Measurements from ENCODE around the gene EGFR. TPM values are rescaled to one million over a fixed set of nuclear protein-coding genes. Genes with fewer than 3 reads are reported as not detected.
A peak's percentile ranks its signal among the peaks of the same experiment; 100 is the strongest.

EGFR gene
- total RNA-seq, 1 experiment from 2014 or later, result 50.0 TPM

GRCh38 chr7:55056068-55056467 is 37.3 kb downstream of the EGFR start:
- POLR2A ChIA-PET (ENCODE audit: unreplicated experiment), result no interaction called here
- no peak for ATAC-seq

GRCh38 chr7:55056577-55057480 is 38.0 kb downstream of the EGFR start:
- BruUV-seq (replicated peaks), result no TSS peak
- Histone ChIP-seq H3K27me3 (ENCODE audit: low read length) (no peaks in the 10 kb centered on the region), H3K4me2 (ENCODE audit: low read length) (no peak overlapping the region), H3K36me3 (ENCODE audit: low read depth, low read length) (no peaks in the 10 kb centered on the region), H3K9me2 (replicated peaks; ENCODE audit: low read length) (no peaks in the 10 kb centered on the region), H3K9ac (ENCODE audit: low read length) (no peak overlapping the region), H4K20me1 (ENCODE audit: low read length) (no peaks in the 10 kb centered on the region), H3K4me1 (ENCODE audit: insufficient read depth, low read length) (peaks cover 43% of the 10 kb centered on the region), H2AFZ (ENCODE audit: low read length) (no peak overlapping the region), H3K79me2 (ENCODE audit: low read length) (peaks cover 100% of the 10 kb centered on the region), H3K9me3 (ENCODE audit: low read length) (no peaks in the 10 kb centered on the region), H3K4me3 (ENCODE audit: low read length) (no peak overlapping the region), H3K27ac (ENCODE audit: low read length) (no peak overlapping the region), H3F3A (ENCODE audit: low read length, unreplicated experiment) (no peaks in the 10 kb centered on the region)
- CTCF ChIA-PET, result no interaction called here
- intact Hi-C loops (cut with micrococcal nuclease), result no loop called here
- TF ChIP-seq EZH2phosphoT487 (IDR thresholded peaks at IDR 0.05; ENCODE audit: borderline replicate concordance, low read length) (no peak), CTCF (conservative IDR thresholded peaks at IDR 0.05; ENCODE audit: low read depth, low read length) (no peak), EZH2 (IDR thresholded peaks at IDR 0.05; ENCODE audit: low read length, unreplicated experiment) (no peak)
- DNase-seq, result no peak
- ATAC-seq, result no peak
- POLR2A ChIA-PET (ENCODE audit: unreplicated experiment), result no interaction called here

More at GRCh38 chr7:55056068-55056467, 37.3 kb downstream of the EGFR start:
- no peak for TF ChIP-seq EZH2 (IDR thresholded peaks at IDR 0.05; ENCODE audit: low read length, unreplicated experiment)
- no peak for TF ChIP-seq CTCF (conservative IDR thresholded peaks at IDR 0.05; ENCODE audit: low read depth, low read length)
- TF ChIP-seq EZH2phosphoT487 (IDR thresholded peaks at IDR 0.05; ENCODE audit: borderline replicate concordance, low read length), result no peak
- no peaks in the 10 kb centered on the region for H3F3A ChIP-seq (ENCODE audit: low read length, unreplicated experiment)
- H3K9me2 ChIP-seq (replicated peaks; ENCODE audit: low read length), result no peaks in the 10 kb centered on the region
- H4K20me1 ChIP-seq (ENCODE audit: low read length), result no peaks in the 10 kb centered on the region
- peaks cover 100% of the 10 kb centered on the region for H3K79me2 ChIP-seq (ENCODE audit: low read length)
- H3K27ac ChIP-seq (ENCODE audit: low read length), result peak overlapping the region; percentile 52
- CTCF ChIA-PET, result no interaction called here
- H3K9ac ChIP-seq (ENCODE audit: low read length), result no peak overlapping the region
- intact Hi-C loops (cut with micrococcal nuclease), result no loop called here
- H3K4me2 ChIP-seq (ENCODE audit: low read length), result no peak overlapping the region
- BruUV-seq (replicated peaks), result no TSS peak
- no peak overlapping the region for H3K4me3 ChIP-seq (ENCODE audit: low read length)
- H3K27me3 ChIP-seq (ENCODE audit: low read length), result no peaks in the 10 kb centered on the region
- peaks cover 51% of the 10 kb centered on the region for H3K4me1 ChIP-seq (ENCODE audit: insufficient read depth, low read length)
- DNase-seq, result no peak
- H3K9me3 ChIP-seq (ENCODE audit: low read length), result no peaks in the 10 kb centered on the region
- no peaks in the 10 kb centered on the region for H3K36me3 ChIP-seq (ENCODE audit: low read depth, low read length)
- H2AFZ ChIP-seq (ENCODE audit: low read length), result no peak overlapping the region

- Histone ChIP-seq H3F3A (ENCODE audit: low read length, unreplicated experiment) (no peaks in the 10 kb centered on the region), H2AFZ (ENCODE audit: low read length) (no peak overlapping the region)
Observed at GRCh38 chr7:55058314-55058713, 39.5 kb downstream of the EGFR start.

More at GRCh38 chr7:55058314-55058713, 39.5 kb downstream of the EGFR start:
- POLR2A ChIA-PET (ENCODE audit: unreplicated experiment), result no interaction called here
- no peak overlapping the region for H3K4me3 ChIP-seq (ENCODE audit: low read length)
- no peak overlapping the region for H3K9ac ChIP-seq (ENCODE audit: low read length)
- H3K36me3 ChIP-seq (ENCODE audit: low read depth, low read length), result peaks cover 8% of the 10 kb centered on the region; the same call in 1 of the 2 replicates
- no peak overlapping the region for H3K27ac ChIP-seq (ENCODE audit: low read length)
- no peaks in the 10 kb centered on the region for H3K9me2 ChIP-seq (replicated peaks; ENCODE audit: low read length)
- intact Hi-C loops (cut with micrococcal nuclease), result no loop called here
- no peaks in the 10 kb centered on the region for H3K27me3 ChIP-seq (ENCODE audit: low read length)
- no peaks in the 10 kb centered on the region for H3K9me3 ChIP-seq (ENCODE audit: low read length)
- H4K20me1 ChIP-seq (ENCODE audit: low read length), result no peaks in the 10 kb centered on the region
- peaks cover 38% of the 10 kb centered on the region for H3K4me1 ChIP-seq (ENCODE audit: insufficient read depth, low read length)
- no peak overlapping the region for H3K4me2 ChIP-seq (ENCODE audit: low read length)
- ATAC-seq, result no peak
- H3K79me2 ChIP-seq (ENCODE audit: low read length), result peaks cover 100% of the 10 kb centered on the region
- CTCF ChIA-PET, result no interaction called here
- no peak for TF ChIP-seq CTCF (conservative IDR thresholded peaks at IDR 0.05; ENCODE audit: low read depth, low read length)
- DNase-seq, result no peak
- BruUV-seq (replicated peaks), result no TSS peak
